Measurements from ENCODE around the gene MIP.
"Not testable (repeated sequence)": the region's sequence is repeated elsewhere in the genome, so short reads cannot be mapped to it uniquely, and the experiment has no call there.

MIP gene

DNA sequence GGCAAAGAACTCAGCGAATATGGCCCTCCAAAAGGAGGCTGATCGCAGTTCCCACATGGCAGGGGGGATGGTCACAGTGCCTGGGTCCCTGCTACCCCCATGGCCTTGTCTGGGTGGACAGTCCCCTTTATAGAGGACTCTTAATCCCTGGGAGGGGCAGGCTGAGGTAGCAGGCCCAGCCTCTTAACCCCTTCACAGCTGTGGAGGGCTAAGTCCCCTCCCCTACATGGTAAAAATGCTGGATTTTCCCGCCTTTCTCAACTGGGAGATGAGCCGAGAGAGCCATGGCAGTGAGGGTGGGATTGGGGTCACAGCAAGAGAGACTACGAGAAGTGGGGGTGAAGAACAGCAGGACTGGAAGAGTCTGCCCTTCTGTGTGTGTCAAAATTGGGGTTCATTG lies at the start of gene MIP:
Gene MIP, minus strand, starts transcription at position 101 of the 400 bp plus-strand sequence. Its CDS starts 44 bp downstream, at position 57.
- no peak for DNase-seq

DNA sequence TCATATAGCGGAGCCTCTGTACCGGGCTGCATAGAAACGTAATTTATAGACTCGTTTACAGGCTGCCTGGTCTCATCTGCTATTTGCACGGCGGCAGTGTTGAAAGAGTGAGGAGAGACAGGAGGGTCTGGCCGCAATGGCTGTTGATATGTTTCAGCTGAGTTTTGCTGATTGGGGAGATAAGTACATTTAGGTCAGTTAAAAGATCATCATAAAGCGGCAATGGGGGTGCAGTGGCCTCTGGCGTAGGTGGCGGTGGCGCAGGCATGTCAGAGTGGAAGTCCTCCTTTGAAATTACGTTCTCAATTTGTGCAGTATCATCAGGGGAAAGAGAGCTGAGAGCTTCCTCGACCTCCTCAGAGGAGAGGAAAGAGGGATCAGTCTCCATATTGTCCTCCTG lies 45.4 kb upstream of the MIP start:
- DNase-seq, result not testable (repeated sequence)

- DNase-seq, result not testable (repeated sequence)
Observed at GRCh38 chr12:56499452-56499851, 45.0 kb upstream of the MIP start.

- peak; percentile 49 for DNase-seq
Observed at GRCh38 chr12:56498126-56498902, 43.9 kb upstream of the MIP start.

- peak; percentile 67 for DNase-seq
Observed at GRCh38 chr12:56496704-56497103, 42.2 kb upstream of the MIP start.

DNA sequence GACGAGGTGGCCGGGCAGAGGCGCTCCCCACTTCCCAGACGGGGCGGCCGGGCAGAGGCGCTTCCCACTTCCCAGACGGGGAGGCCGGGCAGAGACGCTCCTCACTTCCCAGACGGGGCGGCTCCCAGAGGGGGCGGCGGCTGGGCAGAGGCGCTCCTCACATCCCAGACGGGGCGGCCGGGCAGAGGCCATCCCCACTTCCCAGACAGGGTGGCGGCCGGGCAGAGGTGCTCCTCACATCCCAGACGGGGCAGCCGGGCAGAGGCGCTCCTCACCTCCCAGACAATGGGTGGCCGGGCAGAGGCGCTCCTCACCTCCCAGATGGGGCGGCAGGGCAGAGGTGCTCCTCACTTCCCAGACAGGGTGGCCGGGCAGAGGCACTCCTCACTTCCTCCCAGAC lies 40.0 kb upstream of the MIP start:
- not testable (repeated sequence) for DNase-seq

DNA sequence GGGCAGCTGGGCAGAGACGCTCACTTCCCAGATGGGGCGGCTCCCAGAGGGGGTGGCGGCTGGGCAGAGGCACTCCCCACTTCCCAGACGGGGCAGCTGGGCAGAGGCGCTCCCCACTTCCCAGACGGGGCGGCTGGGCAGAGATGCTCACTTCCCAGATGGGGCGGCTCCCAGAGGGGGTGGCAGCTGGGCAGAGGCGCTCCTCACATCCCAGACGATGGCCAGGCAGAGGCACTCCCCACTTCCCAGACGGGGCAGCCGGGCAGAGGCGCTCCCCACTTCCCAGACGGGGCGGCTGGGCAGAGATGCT lies 39.6 kb upstream of the MIP start:
- not testable (repeated sequence) for DNase-seq

- not testable (repeated sequence) for DNase-seq
Observed at GRCh38 chr12:56493409-56494105, 39.1 kb upstream of the MIP start.

- no peak for DNase-seq
Observed at GRCh38 chr12:56490360-56490759, 35.9 kb upstream of the MIP start.

GRCh38 chr12:56488041-56488955 lies 33.8 kb upstream of the MIP start, which contains the start of gene GLS2:
TSS of gene GLS2 (minus strand) at chr12:56488161. CDS start at chr12:56488118, 43 bp downstream.
- DNase-seq, result peak; percentile 90

DNA sequence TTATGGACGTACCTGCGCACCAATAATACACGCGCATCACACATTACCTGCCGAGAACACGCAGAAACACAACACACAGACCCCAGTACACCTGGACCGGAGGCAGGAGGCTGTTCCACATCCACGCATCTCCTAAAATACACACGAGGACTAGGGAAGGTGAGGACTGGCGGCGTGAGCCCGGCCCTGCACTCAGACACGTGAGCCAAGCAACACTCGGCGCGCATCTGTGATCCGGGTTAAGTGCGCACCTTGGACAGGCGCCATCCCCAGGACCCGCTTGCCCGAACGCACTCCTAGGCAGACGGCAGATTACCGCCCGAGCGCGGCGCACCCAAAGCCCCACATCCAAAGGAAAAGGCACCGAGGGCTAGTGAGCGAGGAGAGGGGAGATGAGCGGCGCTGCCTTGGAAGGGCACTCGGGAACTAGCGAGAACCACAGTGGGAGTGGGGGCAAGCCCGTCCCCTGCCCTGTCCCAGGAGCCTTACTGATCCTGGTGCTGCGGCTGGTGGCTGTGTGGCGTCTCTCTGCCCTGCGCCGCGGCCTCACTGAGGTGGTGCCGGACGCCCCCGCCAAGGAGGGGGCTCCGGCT lies 33.1 kb upstream of the MIP start:
- DNase-seq, result peak; percentile 57

GRCh38 chr12:56486694-56487093 lies 32.2 kb upstream of the MIP start:
- no peak for DNase-seq

GRCh38 chr12:56484566-56484965 lies 30.1 kb upstream of the MIP start:
- DNase-seq, result no peak

DNA sequence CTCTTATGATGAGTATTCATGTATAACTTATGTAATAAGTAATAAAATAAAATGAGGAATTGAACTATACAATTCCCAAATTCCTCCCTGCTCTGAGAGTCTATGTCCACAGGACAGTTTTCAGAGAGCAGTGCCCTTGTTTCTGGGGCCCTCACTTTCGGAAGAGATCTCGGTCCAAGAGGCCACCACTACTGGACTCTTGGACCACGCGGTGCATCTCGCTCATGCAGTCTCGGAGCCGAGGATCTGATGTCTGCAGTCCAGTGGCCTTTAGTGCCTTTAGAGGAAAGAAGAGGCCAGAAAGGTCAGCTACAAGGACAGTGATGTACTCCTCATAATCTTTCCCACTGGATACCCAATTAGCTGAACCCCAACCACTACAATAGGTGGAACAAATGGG lies 25.2 kb upstream of the MIP start:
- DNase-seq, result no peak

DNA sequence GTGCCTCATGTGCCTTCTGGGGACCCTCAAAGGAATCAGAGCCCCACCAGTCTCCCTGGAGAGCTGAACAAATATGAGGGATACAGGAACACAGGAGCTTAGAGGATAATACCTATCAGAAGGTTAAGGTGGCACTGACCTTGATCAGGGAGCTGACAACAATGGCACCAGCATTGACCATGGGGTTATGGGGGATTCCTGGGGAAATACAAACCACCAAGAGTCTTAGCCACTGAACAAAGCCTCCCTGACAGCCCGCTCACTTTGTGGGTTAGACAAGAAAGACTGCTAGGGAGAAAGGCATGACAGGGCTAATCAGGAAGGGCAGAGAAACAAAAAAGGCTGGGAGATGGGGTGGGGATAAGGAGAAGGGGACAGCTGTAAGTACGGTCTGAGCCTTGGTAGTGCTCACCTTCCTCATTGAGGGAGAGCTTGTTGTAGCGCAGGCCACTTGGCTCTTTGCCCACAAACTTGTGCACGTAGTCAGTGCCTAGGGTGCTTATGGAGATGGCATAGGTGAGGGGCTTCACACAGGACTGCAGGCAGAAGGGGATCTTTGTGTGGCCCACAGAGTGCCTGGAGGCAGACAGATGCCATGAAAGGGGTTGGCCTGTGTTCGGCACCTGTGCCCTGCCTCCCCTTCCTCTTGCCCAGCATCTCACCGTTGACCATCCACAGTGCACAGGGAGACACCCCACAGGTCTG lies 23.2 kb upstream of the MIP start:
- DNase-seq, result no peak

GRCh38 chr12:56476972-56477432 lies 22.5 kb upstream of the MIP start:
- DNase-seq, result no peak

- no peak for DNase-seq
Observed at GRCh38 chr12:56476143-56476542, 21.7 kb upstream of the MIP start.

- no peak for DNase-seq
Observed at GRCh38 chr12:56474389-56474788, 19.9 kb upstream of the MIP start.

DNA sequence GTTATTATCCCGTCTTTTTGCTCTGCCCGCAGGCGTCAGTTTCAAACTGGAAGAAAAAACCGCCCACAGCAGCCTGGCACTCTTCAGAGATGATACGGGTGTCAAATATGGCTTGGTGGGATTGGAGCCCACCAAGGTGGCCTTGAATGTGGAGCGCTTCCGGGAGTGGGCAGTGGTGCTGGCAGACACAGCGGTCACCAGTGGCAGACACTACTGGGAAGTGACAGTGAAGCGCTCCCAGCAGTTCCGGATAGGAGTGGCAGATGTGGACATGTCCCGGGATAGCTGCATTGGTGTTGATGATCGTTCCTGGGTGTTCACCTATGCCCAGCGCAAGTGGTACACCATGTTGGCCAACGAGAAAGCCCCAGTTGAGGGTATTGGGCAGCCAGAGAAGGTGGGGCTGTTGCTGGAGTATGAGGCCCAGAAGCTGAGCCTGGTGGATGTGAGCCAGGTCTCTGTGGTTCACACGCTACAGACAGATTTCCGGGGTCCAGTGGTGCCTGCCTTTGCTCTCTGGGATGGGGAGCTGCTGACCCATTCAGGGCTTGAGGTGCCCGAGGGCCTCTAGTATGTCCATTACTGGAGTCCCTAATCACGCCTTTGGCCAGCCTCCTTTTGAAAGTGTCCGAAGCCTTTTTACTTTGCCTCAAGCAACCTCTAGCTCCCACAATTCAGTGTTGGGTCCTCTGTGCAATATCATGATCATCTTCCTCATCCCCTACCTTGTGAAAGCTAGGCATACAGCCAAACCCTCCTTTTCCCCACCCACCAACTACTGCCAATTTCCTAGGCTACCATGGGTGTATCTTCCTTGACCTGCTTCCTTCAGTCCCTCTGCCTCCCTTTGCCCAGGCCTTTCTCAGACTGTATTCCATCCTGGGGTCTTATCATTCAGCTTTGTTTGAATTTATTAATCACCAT lies 14.8 kb upstream of the MIP start:
- no peak for DNase-seq

- DNase-seq, result peak; percentile 96
Observed at GRCh38 chr12:56468216-56469006, 14.0 kb upstream of the MIP start, which contains the start of gene SPRYD4. TSS of gene SPRYD4 (plus strand) at chr12:56468578. CDS start at chr12:56468592, 14 bp downstream.
